Measurements from ENCODE around the gene TMEM35B. TPM values are rescaled to one million over a fixed set of nuclear protein-coding genes. Genes with fewer than 3 reads are reported as not detected.

TMEM35B gene
- total RNA-seq, 4 donors from 2014 or later = 31.5 to 61.0 (median 48.8) TPM

GRCh38 chr1:34977858-34978257, 7.3 kb downstream of the TMEM35B start:
- TF ChIP-seq CTCF (IDR thresholded peaks at IDR 0.05) = no peak
- DNase-seq (ENCODE audit: low spot score) = no peak
- ATAC-seq (ENCODE audit: low FRiP score) = no peak

GRCh38 chr1:34977210-34977471, 8.0 kb downstream of the TMEM35B start:
- TF ChIP-seq CTCF (IDR thresholded peaks at IDR 0.05) = no peak
- no peak for DNase-seq (ENCODE audit: low spot score)
- ATAC-seq (ENCODE audit: low FRiP score) = no peak

GRCh38 chr1:34976384-34977209, 8.6 kb downstream of the TMEM35B start:
- TF ChIP-seq CTCF (IDR thresholded peaks at IDR 0.05) = no peak
- DNase-seq (ENCODE audit: low spot score) (no peak), ATAC-seq (ENCODE audit: low FRiP score) (peak; percentile 22)

GRCh38 chr1:34975771-34976170, 9.4 kb downstream of the TMEM35B start:
- DNase-seq (ENCODE audit: low spot score) = no peak
- ATAC-seq (ENCODE audit: low FRiP score) = no peak
- TF ChIP-seq CTCF (IDR thresholded peaks at IDR 0.05) = no peak

GRCh38 chr1:34975338-34975737, 9.8 kb downstream of the TMEM35B start:
- no peak for DNase-seq (ENCODE audit: low spot score)
- no peak for ATAC-seq (ENCODE audit: low FRiP score)
- no peak for TF ChIP-seq CTCF (IDR thresholded peaks at IDR 0.05)

GRCh38 chr1:34974626-34975025, 10.5 kb downstream of the TMEM35B start:
- DNase-seq (ENCODE audit: low spot score) (no peak), ATAC-seq (ENCODE audit: low FRiP score) (no peak)
- TF ChIP-seq CTCF (IDR thresholded peaks at IDR 0.05) = no peak

GRCh38 chr1:34973326-34973725, 11.8 kb downstream of the TMEM35B start:
- no peak for TF ChIP-seq CTCF (IDR thresholded peaks at IDR 0.05)
- ATAC-seq (ENCODE audit: low FRiP score) = no peak
- DNase-seq (ENCODE audit: low spot score) = no peak
